D721Med (cell line): ENCODE data around the gene SPINT4.
"Not testable (repeated sequence)": the region's sequence is repeated elsewhere in the genome, so short reads cannot be mapped to it uniquely, and the experiment has no call there.

Experiments used
- DNase-seq: peaks from one replicate; pipeline ENCODE4 v3.0.0; 2011; ENCODE audit warnings: low spot score; ENCODE audit not compliant: insufficient read length
- FAIRE-seq: peaks from 2 replicates; lab custom pipeline; 2011; peaks lifted over from hg19 to GRCh38; lab: Jason Lieb, UNC
- TF ChIP-seq, protein P1 (sequence below): IDR thresholded peaks from 2 replicates; pipeline ENCODE4 v1.5.1; 2012; ENCODE audit warnings: mild to moderate bottlenecking, control low read depth; ENCODE audit not compliant: insufficient read depth; ENCODE audit errors: missing control alignments

The SPINT4 gene

DNA sequence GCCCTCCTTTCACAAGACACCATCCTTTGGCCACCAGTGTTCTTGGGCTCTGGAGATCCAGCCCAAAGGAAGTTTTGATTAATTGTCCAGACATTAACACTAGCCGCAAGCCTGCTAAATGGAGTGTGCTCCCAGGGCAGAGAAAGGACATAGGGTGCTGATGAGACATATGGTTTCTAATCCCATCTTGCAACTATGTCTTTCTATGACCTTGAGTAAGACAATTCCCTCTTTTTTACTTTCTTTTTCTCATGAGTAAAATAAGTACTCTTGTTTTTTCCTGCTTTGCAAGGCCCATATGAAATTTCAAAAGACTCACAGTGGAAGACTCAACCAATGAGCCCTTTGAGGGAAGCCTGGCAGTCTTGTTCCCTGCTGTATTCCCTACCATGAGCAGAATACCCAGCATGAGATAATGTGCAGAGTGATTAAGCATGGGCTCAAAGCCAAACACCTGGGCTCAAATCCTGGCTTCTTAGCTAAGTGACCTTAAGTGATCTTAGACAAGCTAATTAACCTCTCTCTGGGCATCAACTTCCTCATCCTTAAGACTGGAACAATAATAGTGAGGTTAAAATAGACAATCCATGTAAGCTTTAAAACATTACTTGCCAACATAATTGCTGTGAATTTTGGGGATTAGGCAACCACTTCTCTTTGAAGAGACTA lies 17.0 kb upstream of the SPINT4 start, which contains the start of gene WFDC10B:
Gene WFDC10B (minus strand): TSS at position 51 of the 669 bp plus-strand sequence. CDS start 19,027 bp downstream, outside the sequence.
- TF ChIP-seq, protein P1, sequence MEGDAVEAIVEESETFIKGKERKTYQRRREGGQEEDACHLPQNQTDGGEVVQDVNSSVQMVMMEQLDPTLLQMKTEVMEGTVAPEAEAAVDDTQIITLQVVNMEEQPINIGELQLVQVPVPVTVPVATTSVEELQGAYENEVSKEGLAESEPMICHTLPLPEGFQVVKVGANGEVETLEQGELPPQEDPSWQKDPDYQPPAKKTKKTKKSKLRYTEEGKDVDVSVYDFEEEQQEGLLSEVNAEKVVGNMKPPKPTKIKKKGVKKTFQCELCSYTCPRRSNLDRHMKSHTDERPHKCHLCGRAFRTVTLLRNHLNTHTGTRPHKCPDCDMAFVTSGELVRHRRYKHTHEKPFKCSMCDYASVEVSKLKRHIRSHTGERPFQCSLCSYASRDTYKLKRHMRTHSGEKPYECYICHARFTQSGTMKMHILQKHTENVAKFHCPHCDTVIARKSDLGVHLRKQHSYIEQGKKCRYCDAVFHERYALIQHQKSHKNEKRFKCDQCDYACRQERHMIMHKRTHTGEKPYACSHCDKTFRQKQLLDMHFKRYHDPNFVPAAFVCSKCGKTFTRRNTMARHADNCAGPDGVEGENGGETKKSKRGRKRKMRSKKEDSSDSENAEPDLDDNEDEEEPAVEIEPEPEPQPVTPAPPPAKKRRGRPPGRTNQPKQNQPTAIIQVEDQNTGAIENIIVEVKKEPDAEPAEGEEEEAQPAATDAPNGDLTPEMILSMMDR, result no peak
- FAIRE-seq (no peak), DNase-seq (no peak)

GRCh38 chr20:45716141-45716688 lies 5.9 kb upstream of the SPINT4 start:
- not testable (repeated sequence) for DNase-seq, FAIRE-seq

DNA sequence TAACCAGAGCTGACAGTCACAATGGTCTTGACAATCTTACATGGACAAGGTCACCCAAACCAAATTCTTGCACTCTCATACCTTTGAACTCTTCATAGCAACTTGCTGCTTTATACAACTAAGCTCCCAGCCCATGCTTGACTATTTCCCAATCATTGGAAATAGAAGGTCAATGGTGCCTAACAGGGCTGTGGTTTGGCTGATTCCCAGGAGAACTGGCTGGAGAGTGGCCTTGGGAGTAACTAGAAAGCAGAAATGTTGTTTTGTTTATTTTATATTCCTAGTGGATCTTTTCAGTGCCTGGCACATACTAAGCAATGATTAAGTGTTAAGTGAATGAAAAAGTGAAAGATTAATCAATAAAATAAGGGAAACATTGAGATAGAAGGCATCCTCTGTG lies 3.0 kb downstream of the SPINT4 start:
- TF ChIP-seq, protein P1, result no peak
- no peak for FAIRE-seq
- DNase-seq, result no peak

- TF ChIP-seq, protein P1, result no peak
- FAIRE-seq, result no peak
- no peak for DNase-seq
Measured at GRCh38 chr20:45727044-45727443, 4.9 kb downstream of the SPINT4 start.

DNA sequence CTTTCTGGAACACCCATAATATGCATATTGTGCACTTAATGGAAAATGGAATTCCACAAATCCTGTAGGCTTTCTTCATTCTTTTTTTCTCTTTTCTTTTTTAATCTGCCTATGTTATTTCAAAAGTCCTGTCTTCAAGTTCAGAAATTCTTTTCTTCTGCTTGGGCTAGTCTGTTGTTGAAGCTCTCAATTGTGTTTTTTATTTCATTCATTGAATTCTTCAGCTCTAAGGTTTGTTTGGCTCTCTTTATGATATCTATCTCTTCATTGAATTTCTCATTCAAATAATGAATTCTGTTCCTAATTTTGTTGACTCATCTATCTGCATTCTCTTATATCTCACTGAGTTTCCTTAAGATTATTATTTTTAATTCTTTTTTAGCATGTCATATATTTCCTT lies 10.1 kb downstream of the SPINT4 start:
- TF ChIP-seq, protein P1, result no peak
- FAIRE-seq (no peak), DNase-seq (no peak)

- TF ChIP-seq, protein P1, result no peak
- DNase-seq (no peak), FAIRE-seq (no peak)
Measured at GRCh38 chr20:45735552-45735951, 13.4 kb downstream of the SPINT4 start.

DNA sequence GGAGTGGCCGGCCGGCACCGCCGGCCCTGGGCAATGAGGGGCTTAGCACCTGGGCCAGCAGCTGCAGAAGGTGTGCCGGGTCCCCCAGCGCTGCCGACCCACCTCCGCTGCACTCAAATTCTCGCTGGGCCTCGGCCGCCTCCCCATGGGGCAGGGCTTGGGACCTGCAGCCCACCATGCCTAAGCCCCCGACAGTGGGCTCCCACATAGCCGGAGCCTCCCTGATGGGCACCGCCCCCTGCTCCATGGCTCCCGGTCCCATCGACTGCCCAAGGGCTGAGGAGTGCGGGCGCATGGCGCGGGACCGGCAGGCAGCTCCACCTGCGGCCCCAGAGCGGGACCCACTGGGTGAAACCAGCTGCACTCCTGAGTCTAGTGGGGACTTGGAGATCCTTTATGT lies 13.8 kb downstream of the SPINT4 start:
- no peak for FAIRE-seq
- DNase-seq, result no peak
- TF ChIP-seq, protein P1, result no peak
